Measurements from ENCODE around the gene RNF212.

DNA sequence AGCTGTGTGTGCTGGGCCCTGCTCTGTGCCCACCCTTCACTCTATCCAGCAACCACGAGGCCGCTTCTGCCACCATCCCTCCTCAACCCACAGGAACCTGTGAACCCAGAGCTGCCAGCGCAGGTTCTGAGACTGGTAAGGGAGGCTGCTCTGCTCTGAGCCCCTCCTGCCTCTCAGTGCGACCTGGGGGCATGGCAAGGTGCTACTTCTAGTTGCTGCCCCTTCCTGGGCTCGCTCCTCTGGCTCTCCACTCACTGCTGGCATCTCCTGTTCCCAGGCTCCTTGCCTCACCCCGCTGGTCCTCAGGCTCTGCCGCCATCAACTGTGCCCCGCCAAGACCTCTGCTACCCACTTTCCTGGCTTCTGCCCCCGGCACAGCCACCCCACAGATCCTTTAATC is 39.3 kb downstream of the RNF212 start:
- TF ChIP-seq ESRRG (CRISPR knock-in tag; IDR thresholded peaks at IDR 0.05) (no peak), ZFP30 (CRISPR knock-in tag; IDR thresholded peaks at IDR 0.05) (no peak), TOX (CRISPR knock-in tag; IDR thresholded peaks at IDR 0.05; ENCODE audit: borderline replicate concordance) (no peak), ZC3H10 (CRISPR knock-in tag; IDR thresholded peaks at IDR 0.05) (no peak), TCF4 (CRISPR knock-in tag; IDR thresholded peaks at IDR 0.05; ENCODE audit: borderline replicate concordance) (no peak), ZFP3 (CRISPR knock-in tag; IDR thresholded peaks at IDR 0.05) (no peak), RARB (CRISPR knock-in tag; IDR thresholded peaks at IDR 0.05) (no peak), OSR1 (CRISPR knock-in tag; IDR thresholded peaks at IDR 0.05) (no peak)
- TF ChIP-seq, protein P1, sequence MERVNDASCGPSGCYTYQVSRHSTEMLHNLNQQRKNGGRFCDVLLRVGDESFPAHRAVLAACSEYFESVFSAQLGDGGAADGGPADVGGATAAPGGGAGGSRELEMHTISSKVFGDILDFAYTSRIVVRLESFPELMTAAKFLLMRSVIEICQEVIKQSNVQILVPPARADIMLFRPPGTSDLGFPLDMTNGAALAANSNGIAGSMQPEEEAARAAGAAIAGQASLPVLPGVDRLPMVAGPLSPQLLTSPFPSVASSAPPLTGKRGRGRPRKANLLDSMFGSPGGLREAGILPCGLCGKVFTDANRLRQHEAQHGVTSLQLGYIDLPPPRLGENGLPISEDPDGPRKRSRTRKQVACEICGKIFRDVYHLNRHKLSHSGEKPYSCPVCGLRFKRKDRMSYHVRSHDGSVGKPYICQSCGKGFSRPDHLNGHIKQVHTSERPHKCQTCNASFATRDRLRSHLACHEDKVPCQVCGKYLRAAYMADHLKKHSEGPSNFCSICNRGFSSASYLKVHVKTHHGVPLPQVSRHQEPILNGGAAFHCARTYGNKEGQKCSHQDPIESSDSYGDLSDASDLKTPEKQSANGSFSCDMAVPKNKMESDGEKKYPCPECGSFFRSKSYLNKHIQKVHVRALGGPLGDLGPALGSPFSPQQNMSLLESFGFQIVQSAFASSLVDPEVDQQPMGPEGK (CRISPR knock-in tag; IDR thresholded peaks at IDR 0.05; ENCODE audit: borderline replicate concordance), result no peak
- TF ChIP-seq, protein P2, sequence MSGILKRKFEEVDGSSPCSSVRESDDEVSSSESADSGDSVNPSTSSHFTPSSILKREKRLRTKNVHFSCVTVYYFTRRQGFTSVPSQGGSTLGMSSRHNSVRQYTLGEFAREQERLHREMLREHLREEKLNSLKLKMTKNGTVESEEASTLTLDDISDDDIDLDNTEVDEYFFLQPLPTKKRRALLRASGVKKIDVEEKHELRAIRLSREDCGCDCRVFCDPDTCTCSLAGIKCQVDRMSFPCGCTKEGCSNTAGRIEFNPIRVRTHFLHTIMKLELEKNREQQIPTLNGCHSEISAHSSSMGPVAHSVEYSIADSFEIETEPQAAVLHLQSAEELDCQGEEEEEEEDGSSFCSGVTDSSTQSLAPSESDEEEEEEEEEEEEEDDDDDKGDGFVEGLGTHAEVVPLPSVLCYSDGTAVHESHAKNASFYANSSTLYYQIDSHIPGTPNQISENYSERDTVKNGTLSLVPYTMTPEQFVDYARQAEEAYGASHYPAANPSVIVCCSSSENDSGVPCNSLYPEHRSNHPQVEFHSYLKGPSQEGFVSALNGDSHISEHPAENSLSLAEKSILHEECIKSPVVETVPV (CRISPR knock-in tag; IDR thresholded peaks at IDR 0.05), result no peak
- TF ChIP-seq, protein P3, sequence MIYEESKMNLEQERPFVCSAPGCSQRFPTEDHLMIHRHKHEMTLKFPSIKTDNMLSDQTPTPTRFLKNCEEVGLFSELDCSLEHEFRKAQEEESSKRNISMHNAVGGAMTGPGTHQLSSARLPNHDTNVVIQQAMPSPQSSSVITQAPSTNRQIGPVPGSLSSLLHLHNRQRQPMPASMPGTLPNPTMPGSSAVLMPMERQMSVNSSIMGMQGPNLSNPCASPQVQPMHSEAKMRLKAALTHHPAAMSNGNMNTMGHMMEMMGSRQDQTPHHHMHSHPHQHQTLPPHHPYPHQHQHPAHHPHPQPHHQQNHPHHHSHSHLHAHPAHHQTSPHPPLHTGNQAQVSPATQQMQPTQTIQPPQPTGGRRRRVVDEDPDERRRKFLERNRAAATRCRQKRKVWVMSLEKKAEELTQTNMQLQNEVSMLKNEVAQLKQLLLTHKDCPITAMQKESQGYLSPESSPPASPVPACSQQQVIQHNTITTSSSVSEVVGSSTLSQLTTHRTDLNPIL (CRISPR knock-in tag; IDR thresholded peaks at IDR 0.05; ENCODE audit: low read depth), result no peak
- TF ChIP-seq, protein P4, sequence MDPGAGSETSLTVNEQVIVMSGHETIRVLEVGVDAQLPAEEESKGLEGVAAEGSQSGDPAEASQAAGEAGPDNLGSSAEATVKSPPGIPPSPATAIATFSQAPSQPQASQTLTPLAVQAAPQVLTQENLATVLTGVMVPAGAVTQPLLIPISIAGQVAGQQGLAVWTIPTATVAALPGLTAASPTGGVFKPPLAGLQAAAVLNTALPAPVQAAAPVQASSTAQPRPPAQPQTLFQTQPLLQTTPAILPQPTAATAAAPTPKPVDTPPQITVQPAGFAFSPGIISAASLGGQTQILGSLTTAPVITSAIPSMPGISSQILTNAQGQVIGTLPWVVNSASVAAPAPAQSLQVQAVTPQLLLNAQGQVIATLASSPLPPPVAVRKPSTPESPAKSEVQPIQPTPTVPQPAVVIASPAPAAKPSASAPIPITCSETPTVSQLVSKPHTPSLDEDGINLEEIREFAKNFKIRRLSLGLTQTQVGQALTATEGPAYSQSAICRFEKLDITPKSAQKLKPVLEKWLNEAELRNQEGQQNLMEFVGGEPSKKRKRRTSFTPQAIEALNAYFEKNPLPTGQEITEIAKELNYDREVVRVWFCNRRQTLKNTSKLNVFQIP (CRISPR knock-in tag; IDR thresholded peaks at IDR 0.05; ENCODE audit: borderline replicate concordance, low read depth), result no peak
